D721Med (cell line): ENCODE data around the gene RFESD.

ENCODE experiments used
- DNase-seq: peaks from one replicate; pipeline ENCODE4 v3.0.0; 2011; ENCODE audit warnings: low spot score; ENCODE audit not compliant: insufficient read length
- FAIRE-seq: peaks from 2 replicates; lab custom pipeline; 2011; peaks lifted over from hg19 to GRCh38; lab: Jason Lieb, UNC
- TF ChIP-seq, protein P1 (sequence below): IDR thresholded peaks from 2 replicates; pipeline ENCODE4 v1.5.1; 2012; ENCODE audit warnings: mild to moderate bottlenecking, control low read depth; ENCODE audit not compliant: insufficient read depth; ENCODE audit errors: missing control alignments

RFESD gene

DNA sequence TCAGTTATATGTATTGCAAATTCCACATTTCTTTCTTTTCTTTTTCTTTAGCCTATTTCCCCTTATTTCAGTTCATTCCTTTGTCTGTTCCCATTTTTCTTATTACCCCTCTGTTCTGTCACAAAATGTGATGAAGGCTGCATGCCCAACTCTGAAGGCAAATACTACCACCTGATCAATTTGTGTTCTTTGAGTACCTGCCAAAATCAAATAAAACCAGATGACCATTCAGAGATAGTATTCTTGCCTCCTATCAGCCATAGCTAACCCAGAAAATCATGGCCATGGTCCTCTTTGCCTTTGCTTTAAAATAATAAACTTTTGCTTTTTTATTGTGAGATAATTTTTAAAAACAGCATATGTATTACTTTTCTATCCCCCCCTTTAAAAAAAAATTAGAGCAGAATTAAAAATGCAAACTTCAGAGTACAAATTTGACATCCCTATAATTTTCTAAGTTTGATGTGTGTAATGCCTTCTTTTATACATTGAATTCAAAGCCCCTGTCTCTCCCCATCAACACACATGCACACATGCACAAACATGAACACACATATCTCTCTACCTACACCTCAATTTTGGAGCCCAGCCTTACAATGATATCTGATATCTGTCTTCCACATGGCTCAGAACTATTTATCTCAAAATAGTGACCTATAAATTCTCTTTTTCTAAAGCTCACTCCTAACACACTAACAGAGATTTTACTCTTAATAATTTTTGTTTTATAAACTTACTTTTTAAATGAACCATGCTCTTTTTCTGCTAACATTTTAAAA, 3.5 kb downstream of the RFESD start:
- DNase-seq = no peak
- FAIRE-seq = no peak
- TF ChIP-seq, protein P1, sequence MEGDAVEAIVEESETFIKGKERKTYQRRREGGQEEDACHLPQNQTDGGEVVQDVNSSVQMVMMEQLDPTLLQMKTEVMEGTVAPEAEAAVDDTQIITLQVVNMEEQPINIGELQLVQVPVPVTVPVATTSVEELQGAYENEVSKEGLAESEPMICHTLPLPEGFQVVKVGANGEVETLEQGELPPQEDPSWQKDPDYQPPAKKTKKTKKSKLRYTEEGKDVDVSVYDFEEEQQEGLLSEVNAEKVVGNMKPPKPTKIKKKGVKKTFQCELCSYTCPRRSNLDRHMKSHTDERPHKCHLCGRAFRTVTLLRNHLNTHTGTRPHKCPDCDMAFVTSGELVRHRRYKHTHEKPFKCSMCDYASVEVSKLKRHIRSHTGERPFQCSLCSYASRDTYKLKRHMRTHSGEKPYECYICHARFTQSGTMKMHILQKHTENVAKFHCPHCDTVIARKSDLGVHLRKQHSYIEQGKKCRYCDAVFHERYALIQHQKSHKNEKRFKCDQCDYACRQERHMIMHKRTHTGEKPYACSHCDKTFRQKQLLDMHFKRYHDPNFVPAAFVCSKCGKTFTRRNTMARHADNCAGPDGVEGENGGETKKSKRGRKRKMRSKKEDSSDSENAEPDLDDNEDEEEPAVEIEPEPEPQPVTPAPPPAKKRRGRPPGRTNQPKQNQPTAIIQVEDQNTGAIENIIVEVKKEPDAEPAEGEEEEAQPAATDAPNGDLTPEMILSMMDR = no peak

DNA sequence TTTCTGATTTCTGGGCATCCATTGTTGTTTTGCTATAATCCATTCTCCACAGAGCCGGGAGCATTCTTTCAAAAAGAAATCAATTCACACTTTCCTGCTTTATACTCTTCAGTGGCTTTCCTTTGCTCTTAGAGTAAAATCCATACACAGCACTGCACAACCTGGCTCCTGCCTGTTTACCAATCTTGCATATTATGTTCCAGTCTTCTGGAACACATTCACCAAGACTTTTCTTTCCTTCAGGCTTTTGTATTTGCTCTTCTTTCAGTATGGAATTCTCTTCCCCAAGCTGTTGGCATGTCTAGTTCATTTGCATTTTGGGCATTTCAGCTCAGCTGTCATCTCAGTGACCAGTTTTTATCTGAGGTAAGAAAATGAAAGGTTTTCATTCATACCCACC, 6.3 kb downstream of the RFESD start:
- no peak for DNase-seq
- TF ChIP-seq, protein P1 = no peak
- no peak for FAIRE-seq

GRCh38 chr5:95654196-95654595, 7.6 kb downstream of the RFESD start:
- DNase-seq = no peak
- FAIRE-seq = no peak
- TF ChIP-seq, protein P1 = no peak

- TF ChIP-seq, protein P1 = no peak
- no peak for FAIRE-seq
- no peak for DNase-seq
Observed at GRCh38 chr5:95655575-95655974, 9.0 kb downstream of the RFESD start.

DNA sequence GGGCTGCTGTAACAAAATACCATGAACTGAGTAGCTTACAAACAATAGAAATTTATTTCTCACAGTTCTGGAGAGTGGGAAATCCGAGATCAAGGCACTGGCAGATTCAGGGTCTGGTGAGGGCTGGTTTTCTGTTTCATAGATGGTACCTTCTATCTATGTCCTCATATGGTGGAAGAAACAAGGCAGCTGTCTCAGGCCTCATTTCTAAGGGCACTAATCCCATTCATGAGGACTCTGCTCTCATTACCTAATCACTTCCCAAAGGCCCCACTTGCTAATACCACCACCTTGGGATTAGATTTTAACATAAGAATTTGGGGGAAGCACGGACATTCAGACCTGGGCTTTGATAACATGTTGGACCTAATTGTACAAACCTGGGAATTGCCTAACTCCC, 13.5 kb downstream of the RFESD start:
- DNase-seq = no peak
- FAIRE-seq = no peak
- TF ChIP-seq, protein P1 = no peak

DNA sequence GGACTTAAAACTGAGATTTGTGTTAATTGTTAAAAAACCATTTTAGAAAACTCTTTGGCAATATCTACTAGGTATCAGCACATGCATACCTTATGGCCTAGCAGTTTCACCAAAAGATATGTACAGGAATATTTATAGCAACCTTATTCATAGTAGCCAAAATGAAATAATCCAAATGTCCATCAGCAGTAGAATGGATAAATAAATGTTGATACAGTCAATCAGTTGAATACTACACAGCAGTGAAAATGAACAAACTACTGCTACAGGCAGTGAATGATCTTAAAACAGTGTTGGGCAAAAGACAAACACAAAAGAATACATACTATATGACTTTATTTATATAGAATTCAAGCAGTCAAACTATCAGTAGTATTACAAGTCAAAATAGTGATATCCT, 16.4 kb downstream of the RFESD start:
- FAIRE-seq (no peak), DNase-seq (no peak)
- TF ChIP-seq, protein P1 = no peak

DNA sequence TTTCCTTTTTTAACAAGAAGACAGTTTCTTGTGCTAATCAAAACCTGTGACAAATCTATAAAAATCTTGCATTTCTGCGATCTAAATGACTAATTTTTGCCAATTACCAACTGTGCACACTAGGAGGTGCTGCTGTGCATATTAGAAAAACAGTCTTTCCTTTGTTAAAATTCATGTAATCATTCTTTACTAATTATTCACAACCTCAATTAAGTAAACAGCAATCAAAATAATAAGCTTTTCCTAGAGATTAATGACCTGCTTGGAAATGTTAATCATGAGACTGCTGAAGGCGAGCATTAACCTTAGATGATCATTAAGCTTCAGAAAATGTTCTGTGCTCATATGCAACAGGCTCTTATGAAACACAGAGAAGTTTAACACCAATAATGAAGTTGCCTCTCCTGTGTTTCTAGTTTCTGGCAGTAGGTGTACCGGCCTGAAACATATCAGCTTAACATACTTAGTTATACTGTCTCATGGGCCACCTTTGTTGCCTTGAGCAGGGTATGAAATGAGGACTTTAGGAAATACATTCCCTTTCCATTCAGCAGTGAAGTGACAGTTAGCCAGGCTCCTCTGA, 17.7 kb downstream of the RFESD start:
- FAIRE-seq (peak; percentile 88), DNase-seq (no peak)
- TF ChIP-seq, protein P1 = peak; percentile 90
